Activated CD8-positive, alpha-beta memory T cell treated with anti-CD3 and anti-CD28 coated beads, Interleukin-2, amount 50 U/mL, for 24 hours (primary cell): ENCODE results near the gene CCDC137.
"Not testable (repeated sequence)": the region's sequence is repeated elsewhere in the genome, so short reads cannot be mapped to it uniquely, and the experiment has no call there.

Experiments used
- DNase-seq: peaks from one replicate; pipeline ENCODE4 v3.0.0-alpha.2; 2020; ENCODE audit errors: extremely low read depth

Gene CCDC137

DNA sequence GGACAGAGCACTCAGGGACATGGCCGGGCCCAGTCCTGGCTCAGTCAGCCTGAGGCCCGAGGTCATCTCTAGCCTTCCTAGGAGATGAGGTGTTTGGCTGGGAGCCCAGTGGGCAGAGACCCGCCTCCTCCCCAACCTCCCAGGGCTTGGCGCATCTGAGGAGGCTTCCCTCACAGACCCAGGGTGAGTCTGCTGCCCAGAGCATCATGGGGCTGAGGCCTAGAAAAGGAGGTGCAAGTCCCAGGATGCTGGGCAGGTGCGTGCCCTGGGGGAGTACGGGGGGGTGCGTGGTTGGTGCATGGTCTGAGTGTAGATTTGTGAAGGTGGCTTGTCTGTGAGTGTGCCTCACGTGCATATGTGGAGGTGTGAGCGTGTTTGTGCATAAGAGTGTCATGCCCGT, 14.8 kb upstream of the CCDC137 start:
- DNase-seq, result no peak

DNA sequence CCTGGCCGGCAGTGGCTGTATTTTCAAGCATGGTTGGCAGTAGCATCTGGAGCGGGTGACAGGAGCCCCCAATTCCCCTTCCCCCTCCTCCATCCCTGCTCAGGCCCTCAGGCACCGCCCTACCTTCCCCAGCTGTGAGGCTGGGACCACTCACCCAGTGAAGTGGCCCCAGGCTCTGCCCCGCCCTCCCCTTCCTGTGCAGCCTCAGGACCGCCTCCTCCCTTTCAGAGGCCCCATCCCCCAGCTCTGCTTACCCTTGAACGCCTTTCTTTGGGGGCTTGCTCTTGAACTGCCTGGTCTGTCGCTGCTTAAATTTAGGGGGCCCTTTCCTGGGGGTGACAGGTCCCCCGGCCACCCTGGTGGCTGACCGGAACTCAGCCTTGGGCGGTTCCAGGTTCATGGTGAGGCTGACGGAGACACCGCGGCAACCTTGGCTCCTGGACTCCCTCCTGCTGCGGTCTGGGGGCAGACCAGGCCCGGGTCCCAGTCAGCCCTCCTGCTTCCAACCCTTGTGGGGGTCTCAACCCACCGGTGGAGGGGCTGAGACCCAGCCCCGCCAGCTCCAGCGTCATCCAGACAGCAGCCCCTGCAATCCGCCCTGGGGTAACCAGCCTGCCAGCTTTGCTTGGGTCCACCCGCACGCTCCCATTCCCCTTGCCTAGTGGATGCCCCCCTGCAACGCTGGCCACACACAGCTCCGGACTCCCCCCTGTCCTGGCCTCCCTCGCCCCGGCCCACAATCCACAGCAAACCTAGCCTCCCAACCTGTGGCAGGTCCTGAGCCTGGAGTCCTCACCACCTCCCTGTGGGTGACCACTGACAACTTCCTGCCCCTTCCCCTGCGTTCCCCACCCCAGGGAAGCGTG, 13.4 kb upstream of the CCDC137 start:
- DNase-seq, result no peak

GRCh38 chr17:81655378-81656117, 11.0 kb upstream of the CCDC137 start:
- DNase-seq, result no peak

DNA sequence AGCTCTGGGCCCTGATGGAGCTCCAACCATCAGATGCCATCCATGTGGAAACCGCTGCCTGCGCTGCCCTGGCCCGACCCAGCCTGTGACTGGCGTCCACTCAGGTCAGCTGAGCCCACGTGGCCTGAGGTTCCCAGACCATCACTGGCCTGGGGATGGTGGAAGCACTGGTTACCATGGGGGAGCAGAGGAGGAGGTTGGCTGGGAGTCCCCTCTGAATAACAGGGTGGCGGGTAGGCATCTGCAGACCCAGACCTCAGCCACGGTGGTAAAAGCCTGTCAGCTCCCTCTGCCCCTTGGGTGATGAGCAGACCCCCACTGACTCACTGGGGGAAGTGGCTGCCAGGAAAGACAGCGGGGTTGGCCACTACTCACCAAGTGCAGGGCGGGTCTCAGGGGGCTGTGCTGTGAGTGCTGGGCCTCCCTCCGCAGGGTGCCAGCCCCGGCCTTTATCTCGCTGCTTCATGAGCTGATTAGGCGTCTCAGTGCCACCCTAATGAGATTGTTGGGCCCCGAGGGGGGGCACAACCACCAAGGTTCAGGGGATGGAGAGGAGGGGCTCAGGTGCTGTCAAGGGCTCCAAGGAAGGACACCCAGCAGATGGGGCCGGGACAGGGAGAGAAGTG, 10.3 kb upstream of the CCDC137 start, which contains the start of gene PDE6G:
Gene PDE6G (minus strand): TSS at position 425 of the 626 bp plus-strand sequence. CDS start 3,237 bp downstream, outside the sequence.
- no peak for DNase-seq

DNA sequence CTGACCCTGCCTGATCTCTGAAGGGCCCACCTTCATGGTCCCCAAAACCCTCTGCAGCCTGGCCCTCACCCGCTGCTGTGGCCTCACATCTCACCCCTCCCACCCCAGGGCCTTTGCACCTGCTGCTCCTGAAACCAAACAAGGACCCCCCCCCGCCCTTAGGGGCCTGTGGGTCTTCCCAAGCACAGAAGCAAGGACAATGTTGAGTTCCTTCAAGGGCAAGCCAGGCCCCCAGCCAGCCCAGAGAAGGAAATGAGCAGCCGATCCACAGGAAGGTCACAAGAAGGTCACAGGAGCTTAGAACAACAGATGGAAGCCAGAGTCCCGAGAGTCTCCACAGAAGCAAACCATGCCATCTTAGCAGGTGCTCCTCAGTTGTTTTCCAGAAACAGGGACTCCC, 9.7 kb upstream of the CCDC137 start:
- DNase-seq, result no peak

DNA sequence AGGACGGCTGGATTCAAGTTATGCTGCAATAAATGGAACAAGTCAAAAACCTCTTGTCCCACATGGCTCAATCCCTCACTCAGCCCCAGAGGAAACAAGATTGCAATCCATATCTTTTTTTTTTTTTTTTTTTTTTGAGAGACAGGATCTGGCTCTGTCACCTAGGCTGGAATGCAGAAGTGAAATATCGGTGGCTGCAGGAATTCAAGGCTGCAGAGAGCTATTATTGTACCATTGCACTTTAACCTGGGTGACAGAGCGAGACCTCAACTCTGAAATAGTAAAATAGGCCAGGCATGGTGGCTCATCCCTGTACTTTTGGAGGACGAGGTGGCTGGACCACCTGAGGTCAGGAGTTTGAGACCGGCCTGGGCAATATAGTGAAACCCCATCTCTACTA, 7.5 kb upstream of the CCDC137 start:
- DNase-seq, result no peak

DNA sequence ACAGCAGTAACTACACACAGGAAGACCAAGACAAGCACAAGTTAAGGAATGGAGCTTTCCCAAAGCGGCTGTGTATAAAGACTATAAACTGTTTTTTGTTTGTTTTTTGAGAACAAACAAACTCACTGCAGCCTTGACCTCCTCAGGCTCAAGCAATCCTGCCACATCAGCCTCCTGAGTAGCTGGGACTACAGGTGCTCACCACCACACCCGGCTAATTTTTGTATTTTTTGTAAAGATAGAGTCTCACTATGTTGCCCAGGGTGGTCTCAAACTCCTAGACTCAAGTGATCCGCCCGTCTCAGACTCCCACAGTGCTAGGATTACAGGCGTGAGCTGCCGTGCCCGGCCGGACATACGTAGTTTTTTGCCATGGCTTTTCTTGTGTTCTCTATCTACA, 6.1 kb upstream of the CCDC137 start:
- DNase-seq, result no peak

DNA sequence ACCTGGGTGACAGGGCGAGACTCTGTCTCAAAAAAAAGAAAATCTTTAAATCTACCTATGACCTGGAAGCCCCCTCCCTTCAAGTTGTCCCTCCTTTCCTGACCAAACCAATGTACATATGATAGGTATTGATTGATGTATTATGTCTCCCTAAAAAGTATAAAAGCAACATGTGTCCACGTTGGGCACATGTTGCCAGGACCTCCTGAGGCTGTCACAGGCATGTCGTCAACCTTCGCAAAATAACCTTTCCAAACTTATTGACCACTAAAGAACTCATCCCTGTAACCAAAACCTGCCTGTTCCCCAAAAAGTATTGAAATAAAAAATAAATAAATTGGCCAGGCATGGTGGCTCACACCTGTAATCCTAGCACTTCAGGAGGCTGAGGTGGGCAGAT, 4.5 kb upstream of the CCDC137 start:
- DNase-seq, result no peak

DNA sequence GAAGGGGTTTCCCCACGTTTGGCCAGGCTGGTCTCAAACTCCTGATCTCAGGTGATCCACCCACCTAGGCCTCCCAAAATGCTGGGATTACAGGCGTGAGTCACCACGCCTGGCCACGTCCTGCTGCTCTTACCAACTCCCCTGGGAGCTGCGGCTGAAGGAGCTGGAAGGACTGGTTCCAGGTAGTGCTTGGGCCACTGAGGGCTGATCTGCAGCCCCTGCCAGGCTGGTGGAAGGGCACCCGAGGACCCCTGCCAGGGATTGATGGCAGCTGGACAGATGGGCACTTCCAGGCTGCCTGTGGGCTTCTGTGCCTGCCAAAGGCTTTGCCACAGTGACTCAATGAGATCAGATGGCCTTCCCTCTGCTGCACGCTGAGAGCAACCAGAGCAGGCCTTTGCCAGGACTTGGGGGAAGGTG, 2.5 kb upstream of the CCDC137 start:
- DNase-seq, result no peak

DNA sequence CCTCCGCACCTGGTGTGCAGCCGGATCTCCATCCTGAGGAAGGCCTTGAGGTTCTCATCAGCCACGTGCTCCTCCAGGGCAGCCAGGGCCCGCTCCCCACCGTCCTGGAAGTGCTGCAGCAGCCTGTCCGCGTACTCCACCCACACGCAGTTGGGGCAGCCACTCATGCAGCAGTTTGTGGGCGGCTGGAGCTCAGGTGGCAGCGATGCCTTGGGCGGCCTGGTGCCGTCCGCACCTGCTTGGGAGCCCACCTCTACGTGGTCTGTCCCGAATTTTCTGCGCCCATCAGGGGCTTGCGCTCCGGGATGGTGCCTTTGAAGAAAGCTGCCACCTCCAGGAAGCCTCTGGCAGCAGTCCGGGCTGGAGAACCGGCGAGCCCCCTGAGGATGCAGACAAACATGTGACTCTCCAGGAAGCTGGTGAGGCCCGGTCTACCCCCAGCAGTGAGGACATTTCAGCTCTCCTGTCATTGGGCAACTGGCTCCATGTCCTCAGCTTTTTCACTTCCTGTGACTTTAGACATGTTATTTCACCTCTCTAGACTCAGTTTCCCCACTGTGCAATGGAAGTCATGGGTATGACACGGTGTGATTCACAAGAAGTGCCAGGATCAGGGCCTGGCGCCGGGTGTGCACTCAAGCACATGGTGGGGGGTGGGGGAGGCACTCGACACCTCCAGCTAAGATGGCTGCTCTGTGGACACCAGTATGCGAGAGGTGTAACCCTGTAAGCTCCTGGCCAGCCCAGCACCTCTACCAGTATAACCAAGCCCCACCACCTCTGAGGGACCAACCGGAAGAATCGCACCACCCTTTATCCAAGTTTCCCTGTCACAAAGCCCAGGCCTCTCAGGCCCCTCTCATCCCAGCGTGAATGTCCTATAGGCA, 1.1 kb upstream of the CCDC137 start:
- DNase-seq, result no peak

DNA sequence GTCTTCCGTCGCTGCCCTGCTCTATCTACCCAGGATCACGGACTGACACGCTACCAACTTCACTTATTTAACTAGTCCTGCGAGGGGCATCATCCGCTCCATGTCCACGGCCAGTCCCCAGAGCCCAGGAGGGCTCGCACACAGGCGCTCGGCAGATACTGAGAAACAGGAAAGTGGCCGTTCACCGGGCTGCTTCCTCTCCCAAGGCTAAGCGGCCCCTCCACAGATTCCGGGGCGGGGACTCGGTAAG, 520 bp upstream of the CCDC137 start:
- DNase-seq, result no peak

DNA sequence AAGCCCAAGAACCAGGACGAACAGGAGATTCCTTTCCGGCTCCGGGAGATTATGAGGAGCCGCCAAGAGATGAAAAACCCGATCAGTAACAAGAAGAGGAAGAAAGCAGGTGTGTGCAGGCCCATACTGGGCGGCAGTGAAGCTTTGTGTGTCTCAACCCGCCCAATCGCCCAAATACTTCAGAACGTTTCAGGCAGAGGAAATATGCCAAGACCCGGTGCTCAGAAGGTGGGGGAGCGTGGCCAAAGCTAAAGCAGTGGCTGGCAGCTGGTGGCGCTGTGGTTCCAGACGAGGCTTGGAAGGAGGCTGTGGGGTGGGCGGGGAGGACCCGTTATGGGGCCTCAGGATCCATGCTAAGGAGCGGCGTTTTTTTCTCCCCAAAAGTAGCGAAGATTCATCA, 1.2 kb downstream of the CCDC137 start:
- no peak for DNase-seq

GRCh38 chr17:81672504-81672903, 6.0 kb downstream of the CCDC137 start:
- DNase-seq, result no peak

- DNase-seq, result no peak
These were observed 6.4 kb downstream of the CCDC137 start for GRCh38 chr17:81672954-81673353.

DNA sequence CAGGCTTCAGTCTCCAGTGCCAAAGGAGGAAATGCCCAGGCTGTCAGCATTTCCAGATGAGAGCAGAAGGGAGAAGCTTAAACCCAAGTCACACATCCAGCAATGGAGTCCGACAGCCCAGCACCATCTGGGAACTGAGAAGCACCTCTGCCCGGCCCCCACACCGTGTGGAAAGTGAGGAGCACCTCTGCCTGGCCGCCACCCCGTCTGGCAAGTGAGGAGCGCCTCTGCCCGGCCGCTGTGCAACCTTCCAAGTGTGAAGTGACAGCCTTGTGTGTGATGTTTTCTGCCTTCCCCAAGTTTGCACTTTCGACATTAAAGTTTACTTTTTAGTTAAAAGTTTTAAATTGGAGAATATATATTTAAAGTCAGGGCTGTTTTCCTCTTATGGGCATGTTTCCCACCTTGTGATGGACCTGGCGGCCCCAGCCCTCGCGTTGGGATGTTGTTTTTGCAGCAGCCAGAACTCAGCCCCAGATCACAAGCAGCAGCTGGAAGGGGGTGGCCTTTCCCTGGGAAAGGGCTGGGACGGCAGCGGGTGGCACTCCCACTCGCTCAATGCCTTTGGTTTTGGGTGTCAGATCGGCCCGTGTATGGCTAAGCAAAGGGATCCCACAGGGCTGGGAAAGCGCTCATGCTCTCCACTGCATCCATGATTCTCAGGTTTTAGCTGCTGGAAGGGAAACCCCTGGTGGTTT, 7.2 kb downstream of the CCDC137 start:
- DNase-seq, result no peak

DNA sequence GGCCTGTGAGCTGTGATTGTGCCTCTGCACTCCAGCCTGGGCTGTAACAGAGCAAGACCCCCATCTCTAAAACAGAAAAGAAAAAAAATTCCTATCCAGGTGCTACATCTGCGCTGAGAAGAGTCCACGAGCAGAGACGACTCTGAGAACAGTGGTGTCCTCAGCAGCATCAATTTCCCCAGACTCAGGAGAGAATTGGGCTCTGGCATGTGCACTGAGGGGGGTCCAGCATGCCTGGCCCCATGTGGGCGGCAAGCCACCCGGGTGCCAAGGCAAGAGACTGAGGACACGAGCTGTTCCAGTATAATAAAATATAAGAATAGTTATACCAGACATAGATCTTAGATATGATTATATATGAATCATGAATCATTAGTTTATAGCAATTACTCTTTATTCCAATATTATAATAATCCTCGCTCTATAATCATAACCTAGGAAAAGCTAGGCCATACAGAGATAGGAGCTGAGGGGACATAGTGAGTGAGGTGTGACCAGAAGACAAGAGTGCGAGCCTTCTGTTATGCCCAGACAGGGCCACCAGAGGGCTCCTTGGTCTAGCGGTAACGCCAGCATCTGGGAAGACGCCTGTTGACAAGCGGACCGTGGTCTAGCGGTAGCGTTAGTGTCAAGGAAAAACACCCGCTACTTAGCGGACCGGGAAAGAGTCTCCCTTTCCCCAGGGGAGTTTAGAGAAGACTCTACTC, 9.1 kb downstream of the CCDC137 start:
- not testable (repeated sequence) for DNase-seq

GRCh38 chr17:81676906-81677305, 10.4 kb downstream of the CCDC137 start:
- no peak for DNase-seq

GRCh38 chr17:81680150-81680549, 13.6 kb downstream of the CCDC137 start:
- no peak for DNase-seq

DNA sequence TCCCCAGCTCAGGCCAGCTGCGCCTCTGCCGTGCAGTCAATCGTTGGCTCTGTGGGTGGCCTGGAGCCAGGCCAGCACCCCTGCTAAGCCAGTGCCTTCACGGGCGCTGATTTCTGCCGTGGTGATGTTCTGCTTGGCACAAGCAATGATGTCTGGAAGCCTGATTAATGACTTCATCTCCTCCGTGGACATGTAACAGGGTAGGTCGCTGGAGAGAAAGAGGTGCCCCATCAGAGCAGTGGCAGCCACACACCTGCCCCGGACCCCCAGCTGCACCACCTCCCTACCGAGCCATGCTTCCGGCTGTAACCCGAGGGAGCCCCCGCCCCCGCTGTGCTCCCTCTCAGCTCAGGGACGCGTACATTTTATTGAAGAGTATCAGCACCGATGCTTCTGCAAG, 15.1 kb downstream of the CCDC137 start:
- DNase-seq, result no peak

DNA sequence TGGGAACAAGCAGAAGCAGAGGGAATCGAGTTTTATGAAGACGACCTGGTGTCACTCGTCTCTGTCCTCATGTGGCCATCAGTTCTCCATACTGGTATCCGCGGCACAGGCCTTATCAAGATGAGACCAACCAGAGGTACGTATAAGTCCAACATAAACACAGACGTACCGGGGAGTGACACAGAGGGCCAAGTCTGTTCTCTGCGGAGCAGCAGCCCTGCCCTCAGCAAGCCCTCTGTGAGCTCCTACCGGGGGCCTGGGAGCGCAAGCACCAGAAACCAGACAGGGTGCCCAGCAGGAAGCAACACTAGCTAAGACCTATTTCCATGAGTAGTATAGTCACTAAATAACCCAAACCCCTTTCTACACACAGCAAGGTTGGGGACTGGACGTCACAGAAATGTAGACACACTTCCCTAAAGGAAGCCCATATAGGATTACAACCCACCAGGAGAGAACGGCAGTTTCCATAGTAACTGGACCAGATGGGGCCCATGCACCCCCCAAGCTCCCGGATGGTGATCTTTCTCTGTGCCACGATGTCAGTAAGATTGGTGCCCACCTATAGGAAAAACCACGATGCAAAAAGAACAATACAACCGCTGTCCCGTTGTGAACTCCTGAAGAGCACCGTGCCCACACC, 16.1 kb downstream of the CCDC137 start:
- no peak for DNase-seq
